Erythroblast (primary cell): ENCODE measurements around the gene ASPG.

Source experiments
- GATA1 ChIP-seq: IDR thresholded peaks from 2 replicates; pipeline ENCODE4 v1.6.1; 2011; ENCODE audit warnings: low read depth, mild to moderate bottlenecking, control low read depth, low read length, moderate library complexity
- POLR2A ChIP-seq: IDR thresholded peaks from 2 replicates; pipeline ENCODE4 v1.6.1; 2011; ENCODE audit warnings: mild to moderate bottlenecking, low read length

DNA sequence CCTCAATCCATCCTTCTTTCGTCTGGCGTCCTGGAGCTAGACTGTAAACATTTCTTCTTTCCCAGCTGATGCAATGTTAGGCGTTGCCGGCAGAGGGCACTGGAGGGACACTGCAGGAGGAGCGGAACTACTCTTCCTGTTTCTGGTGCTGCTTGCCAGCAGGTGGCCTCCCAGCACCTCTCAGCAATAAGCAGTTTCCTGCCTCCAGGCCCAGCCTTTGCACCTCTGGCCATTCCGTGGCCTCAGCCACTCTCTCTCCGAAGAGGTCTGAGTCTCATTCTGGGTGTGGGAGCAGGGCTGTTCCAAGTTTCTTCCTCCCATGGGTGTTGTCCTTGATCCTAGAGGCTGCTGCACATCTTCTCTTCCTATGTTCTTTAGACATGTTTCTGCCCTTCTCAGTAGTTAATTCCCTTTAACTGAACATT is 7.5 kb upstream of the ASPG start:
- no peak for TF ChIP-seq POLR2A
- no peak for TF ChIP-seq GATA1
